Smooth muscle cell (in vitro differentiated cells): ENCODE measurements around the gene DOC2B. TPM values are rescaled to one million over a fixed set of nuclear protein-coding genes. Genes with fewer than 3 reads are reported as not detected.
"Not testable (repeated sequence)": the region's sequence is repeated elsewhere in the genome, so short reads cannot be mapped to it uniquely, and the experiment has no call there.

Source experiments
- DNase-seq: peaks from one replicate; lab custom pipeline; 2025; ENCODE audit not compliant: unreplicated experiment; lab: John Stamatoyannopoulos, UW
- H2AFZ ChIP-seq: fragments of 200-600 bp; sonication (generic); 2 replicates; pipeline ENCODE4 v1.6.0; 2016; ENCODE audit warnings: antibody characterized with exemption, low read depth, mild to moderate bottlenecking
- H3F3A ChIP-seq: fragments of 200-600 bp; sonication (generic); 2 replicates; pipeline ENCODE4 v1.6.0; 2017; ENCODE audit warnings: antibody characterized with exemption, low read depth
- H3K27ac ChIP-seq: fragments of 200-600 bp; sonication (generic); 2 replicates; pipeline ENCODE4 v1.5.1; 2016; ENCODE audit warnings: low read depth, mild to moderate bottlenecking
- H3K27me3 ChIP-seq: fragments of 200-600 bp; sonication (generic); 2 replicates; pipeline ENCODE4 v1.6.1; 2016; ENCODE audit warnings: low read depth, mild to moderate bottlenecking
- H3K36me3 ChIP-seq: fragments of 200-600 bp; sonication (generic); 2 replicates; pipeline ENCODE4 v1.5.1; 2016; ENCODE audit warnings: low read depth
- H3K4me1 ChIP-seq: fragments of 200-600 bp; sonication (generic); 2 replicates; pipeline ENCODE4 v1.5.1; 2016; ENCODE audit warnings: low read depth
- H3K4me2 ChIP-seq: fragments of 200-600 bp; sonication (generic); 2 replicates; pipeline ENCODE4 v1.6.0; 2016; ENCODE audit warnings: mild to moderate bottlenecking
- H3K4me3 ChIP-seq: fragments of 200-600 bp; sonication (generic); 2 replicates; pipeline ENCODE4 v1.5.1; 2016; ENCODE audit warnings: mild to moderate bottlenecking
- H3K79me2 ChIP-seq: fragments of 200-600 bp; sonication (generic); 2 replicates; pipeline ENCODE4 v1.6.0; 2016; ENCODE audit warnings: low read depth, mild to moderate bottlenecking
- H3K9ac ChIP-seq: fragments of 200-600 bp; sonication (generic); 2 replicates; pipeline ENCODE4 v1.6.0; 2016; ENCODE audit warnings: low read depth
- H3K9me3 ChIP-seq: fragments of 200-600 bp; sonication (generic); replicated peaks from 2 replicates; pipeline ENCODE4 v1.5.1; 2016; ENCODE audit warnings: low read depth
- H4K20me1 ChIP-seq: fragments of 200-600 bp; sonication (generic); 2 replicates; pipeline ENCODE4 v1.6.0; 2016; ENCODE audit warnings: low read depth
- CTCF ChIP-seq: fragments of 200-600 bp; sonication (generic); IDR thresholded peaks from 2 replicates; pipeline ENCODE4 v1.5.1; 2017; ENCODE audit warnings: borderline replicate concordance, mild to moderate bottlenecking, antibody characterized with exemption; ENCODE audit not compliant: insufficient read depth, poor library complexity, severe bottlenecking
- WGBS: methylation state at CpG from one replicate; pipeline ENCODE4 v1.1.7; 2016; ENCODE audit warnings: low lambda C conversion rate; 5-methylcytosine and 5-hydroxymethylcytosine counted together
- polyA plus RNA-seq: library from polyadenylated mRNA; unstranded; fragments of >200 nt; fragmentation: Nextera tagmentation; extraction: Ambion mirVana; gene quantifications from 2 replicates; pipeline ENCODE4 v1.2.1, GENCODE V29; 2016
- total RNA-seq: library from RNA; depleted of rRNA; stranded (reverse); fragments of >200 nt; gene quantifications from 2 replicates; pipeline ENCODE4 v1.2.3, GENCODE V29; 2014

The DOC2B gene
- total and polyA plus RNA-seq, 2 experiments from 2014 or later = 0.24 to 0.27 TPM

- 82% methylated on average over 8 of the region's 8 CpGs for WGBS
- H4K20me1 ChIP-seq = no peaks in the 10 kb centered on the region
- no peaks in the 10 kb centered on the region for H3K27me3 ChIP-seq
- no peaks in the 10 kb centered on the region for H3K79me2 ChIP-seq
- H3K9ac ChIP-seq = no peak overlapping the region
- TF ChIP-seq CTCF = no peak
- H3K27ac ChIP-seq = no peak overlapping the region
- no peak overlapping the region for H3K4me3 ChIP-seq
- H2AFZ ChIP-seq = no peak overlapping the region
- peaks cover 3% of the 10 kb centered on the region for H3F3A ChIP-seq
- no peak for DNase-seq
- H3K4me2 ChIP-seq = no peak overlapping the region
- H3K4me1 ChIP-seq = peaks cover under 1% of the 10 kb centered on the region
- H3K36me3 ChIP-seq = no peaks in the 10 kb centered on the region
- no peaks in the 10 kb centered on the region for H3K9me3 ChIP-seq
Measured at GRCh38 chr17:222172-222571, 40.7 kb upstream of the DOC2B start.

GRCh38 chr17:219696-220095 is 38.2 kb upstream of the DOC2B start:
- H3K79me2 ChIP-seq = no peaks in the 10 kb centered on the region
- H3K9ac ChIP-seq = no peak overlapping the region
- H3K9me3 ChIP-seq = no peaks in the 10 kb centered on the region
- DNase-seq = no peak
- 96% methylated on average over 10 of the region's 10 CpGs for WGBS
- H3K36me3 ChIP-seq = no peaks in the 10 kb centered on the region
- no peaks in the 10 kb centered on the region for H4K20me1 ChIP-seq
- H3F3A ChIP-seq = no peaks in the 10 kb centered on the region
- H3K27ac ChIP-seq = no peak overlapping the region
- H2AFZ ChIP-seq = no peak overlapping the region
- H3K27me3 ChIP-seq = no peaks in the 10 kb centered on the region
- no peak overlapping the region for H3K4me3 ChIP-seq
- H3K4me2 ChIP-seq = no peak overlapping the region
- TF ChIP-seq CTCF = no peak
- no peaks in the 10 kb centered on the region for H3K4me1 ChIP-seq

GRCh38 chr17:218432-219110 is 37.1 kb upstream of the DOC2B start:
- Histone ChIP-seq H3K4me2 (no peak overlapping the region), H3K9ac (no peak overlapping the region), H3K27ac (no peak overlapping the region), H3K36me3 (no peaks in the 10 kb centered on the region), H3K4me1 (no peaks in the 10 kb centered on the region), H3F3A (no peaks in the 10 kb centered on the region), H3K4me3 (no peak overlapping the region), H3K27me3 (no peaks in the 10 kb centered on the region), H2AFZ (no peak overlapping the region), H4K20me1 (no peaks in the 10 kb centered on the region), H3K9me3 (no peaks in the 10 kb centered on the region), H3K79me2 (no peaks in the 10 kb centered on the region)
- no peak for TF ChIP-seq CTCF
- WGBS = 84% methylated on average over 8 of the region's 8 CpGs
- DNase-seq = no peak

- no peak for DNase-seq
- Histone ChIP-seq H3F3A (no peaks in the 10 kb centered on the region), H3K4me1 (no peaks in the 10 kb centered on the region), H2AFZ (no peak overlapping the region), H3K36me3 (no peaks in the 10 kb centered on the region), H3K4me2 (no peak overlapping the region), H4K20me1 (no peaks in the 10 kb centered on the region), H3K9ac (no peak overlapping the region), H3K27ac (no peak overlapping the region), H3K79me2 (no peaks in the 10 kb centered on the region), H3K9me3 (no peaks in the 10 kb centered on the region), H3K27me3 (no peaks in the 10 kb centered on the region), H3K4me3 (no peak overlapping the region)
- 53% methylated on average over 2 of the region's 2 CpGs for WGBS
- no peak for TF ChIP-seq CTCF
Measured at GRCh38 chr17:216625-217024, 35.2 kb upstream of the DOC2B start.

- H3K79me2 ChIP-seq, H3K36me3 ChIP-seq, H3K9me3 ChIP-seq, H2AFZ ChIP-seq, DNase-seq, H3K27ac ChIP-seq, H3K27me3 ChIP-seq, H3K4me3 ChIP-seq, H3K4me1 ChIP-seq, H3F3A ChIP-seq, H4K20me1 ChIP-seq, H3K4me2 ChIP-seq, H3K9ac ChIP-seq: not testable (repeated sequence)
- 74% methylated on average over 23 of the region's 29 CpGs for WGBS
Measured at GRCh38 chr17:215563-216478, 34.4 kb upstream of the DOC2B start.
